OCI-M2 (cell line): Measurements from ENCODE around the gene ACOX3.
"Not testable (repeated sequence)": the region's sequence is repeated elsewhere in the genome, so short reads cannot be mapped to it uniquely, and the experiment has no call there.

Experiments used
- DNase-seq: peaks from one replicate; lab custom pipeline; 2025; ENCODE audit not compliant: unreplicated experiment; lab: John Stamatoyannopoulos, UW

Gene ACOX3

DNA sequence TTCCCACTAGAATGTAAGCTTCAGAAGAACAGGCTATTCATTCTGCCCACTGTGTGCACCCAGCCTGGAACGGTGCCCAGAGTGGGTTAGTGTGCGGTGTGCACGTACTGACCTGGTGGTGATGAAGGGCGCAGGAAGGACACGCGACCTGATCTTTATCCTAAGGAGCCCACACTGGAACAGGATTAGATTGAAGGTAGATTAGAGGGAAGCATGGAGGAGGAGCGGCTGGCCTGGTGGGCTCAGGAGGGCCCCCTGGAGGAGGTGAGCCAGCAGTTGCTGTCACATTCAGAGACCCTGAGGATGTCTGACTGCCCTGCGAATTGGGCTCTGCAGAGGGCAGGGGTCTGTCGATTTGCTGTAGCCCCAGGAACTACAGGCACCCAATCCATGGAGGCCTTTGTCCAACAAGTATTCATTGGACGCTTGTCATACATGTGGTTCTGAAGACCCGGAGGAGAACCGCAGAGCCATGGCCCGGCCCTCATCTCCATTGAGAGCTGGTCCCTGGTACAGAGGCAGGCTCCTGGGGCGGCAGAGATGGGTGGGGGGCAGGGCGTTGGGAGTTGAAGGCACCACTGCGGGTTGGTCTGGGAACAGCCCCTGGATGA lies 97.8 kb downstream of the ACOX3 start:
- DNase-seq = no peak

- no peak for DNase-seq
These were observed 98.8 kb downstream of the ACOX3 start for GRCh38 chr4:8341691-8342090.

- not testable (repeated sequence) for DNase-seq
These were observed 99.2 kb downstream of the ACOX3 start for GRCh38 chr4:8341281-8341680.

GRCh38 chr4:8340781-8341241 lies 99.7 kb downstream of the ACOX3 start:
- DNase-seq = no peak

DNA sequence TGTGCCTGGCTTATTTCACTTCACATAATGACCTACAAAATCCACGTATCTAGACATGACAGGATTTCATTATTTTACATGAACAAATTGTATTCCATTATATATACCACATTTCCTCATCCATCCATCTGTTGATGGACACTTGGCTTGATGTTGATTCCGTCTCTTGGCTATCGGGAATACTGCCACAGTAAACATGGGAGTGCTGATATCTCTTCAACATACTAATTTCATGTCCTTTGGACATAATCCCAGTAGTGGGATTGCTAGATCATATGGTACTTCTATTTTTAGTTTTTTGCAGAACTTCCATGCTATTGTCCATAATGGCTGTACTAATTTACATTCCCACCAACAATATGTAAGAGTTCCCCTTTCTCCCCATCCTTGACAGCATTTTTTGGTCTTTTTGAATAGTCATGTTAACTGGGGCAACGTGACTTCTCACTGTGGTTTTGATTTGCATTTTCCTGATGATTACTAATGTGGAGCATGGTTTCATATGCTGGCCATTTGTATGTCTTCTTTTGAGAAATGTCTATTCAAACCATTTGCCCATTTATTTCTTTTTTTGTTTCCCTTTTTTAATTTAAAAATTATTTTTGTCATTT lies 102.1 kb downstream of the ACOX3 start:
- no peak for DNase-seq

GRCh38 chr4:8336412-8337075 lies 104.0 kb downstream of the ACOX3 start:
- DNase-seq = peak; percentile 36

DNA sequence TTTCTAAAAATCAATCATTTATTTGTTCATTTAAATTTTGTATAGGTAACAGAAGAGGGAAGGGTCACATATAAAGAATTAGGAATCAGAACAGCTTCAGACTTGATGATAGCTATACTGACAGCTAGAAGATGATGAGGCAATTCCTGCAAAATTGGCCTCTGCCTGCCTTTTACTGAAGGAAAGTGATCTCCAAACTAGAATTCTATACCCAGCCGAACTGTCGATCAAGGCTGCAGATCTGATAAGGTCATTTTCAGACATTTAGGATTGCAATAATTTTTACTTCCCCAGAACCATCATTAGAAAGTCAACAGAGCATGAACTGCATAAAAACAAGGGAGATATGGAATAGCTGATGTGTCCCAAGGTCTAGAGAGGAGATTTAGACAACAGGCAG lies 104.7 kb downstream of the ACOX3 start:
- DNase-seq = no peak

DNA sequence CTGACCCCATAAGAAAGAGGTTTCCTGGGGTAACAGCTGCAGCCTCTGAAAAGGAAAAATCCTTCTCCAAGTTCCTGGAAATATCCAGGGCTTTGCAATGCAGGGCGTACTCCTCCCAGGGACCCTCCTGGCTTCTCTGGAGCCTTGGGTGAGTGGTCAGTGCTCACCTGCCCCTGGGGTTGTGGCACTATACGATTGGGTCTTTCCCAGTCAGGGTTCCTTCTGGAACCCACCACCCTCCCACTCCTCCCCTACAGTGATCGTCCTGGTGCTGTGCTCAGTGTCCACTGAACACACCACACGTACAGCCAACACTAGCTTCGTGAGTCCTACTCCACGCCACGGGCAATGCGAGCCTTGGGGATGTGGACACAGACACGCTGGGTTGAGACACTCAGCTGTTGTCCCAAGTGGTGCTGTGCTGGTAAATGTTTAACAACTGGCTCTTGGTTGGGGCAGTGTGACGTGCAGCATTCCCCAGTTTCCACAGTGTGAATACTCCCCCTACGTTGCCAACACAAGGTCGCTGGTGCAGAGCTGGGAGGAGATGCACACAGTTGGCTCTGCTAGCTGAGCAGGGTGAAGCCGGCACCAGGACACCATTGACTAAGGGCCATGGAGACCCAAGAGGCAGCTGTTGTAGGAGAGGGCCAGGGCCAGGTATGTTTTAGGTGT lies 105.6 kb downstream of the ACOX3 start:
- DNase-seq = no peak

- no peak for DNase-seq
These were observed 106.6 kb downstream of the ACOX3 start for GRCh38 chr4:8333726-8334460.

- DNase-seq = no peak
These were observed 107.6 kb downstream of the ACOX3 start for GRCh38 chr4:8332891-8333331.

DNA sequence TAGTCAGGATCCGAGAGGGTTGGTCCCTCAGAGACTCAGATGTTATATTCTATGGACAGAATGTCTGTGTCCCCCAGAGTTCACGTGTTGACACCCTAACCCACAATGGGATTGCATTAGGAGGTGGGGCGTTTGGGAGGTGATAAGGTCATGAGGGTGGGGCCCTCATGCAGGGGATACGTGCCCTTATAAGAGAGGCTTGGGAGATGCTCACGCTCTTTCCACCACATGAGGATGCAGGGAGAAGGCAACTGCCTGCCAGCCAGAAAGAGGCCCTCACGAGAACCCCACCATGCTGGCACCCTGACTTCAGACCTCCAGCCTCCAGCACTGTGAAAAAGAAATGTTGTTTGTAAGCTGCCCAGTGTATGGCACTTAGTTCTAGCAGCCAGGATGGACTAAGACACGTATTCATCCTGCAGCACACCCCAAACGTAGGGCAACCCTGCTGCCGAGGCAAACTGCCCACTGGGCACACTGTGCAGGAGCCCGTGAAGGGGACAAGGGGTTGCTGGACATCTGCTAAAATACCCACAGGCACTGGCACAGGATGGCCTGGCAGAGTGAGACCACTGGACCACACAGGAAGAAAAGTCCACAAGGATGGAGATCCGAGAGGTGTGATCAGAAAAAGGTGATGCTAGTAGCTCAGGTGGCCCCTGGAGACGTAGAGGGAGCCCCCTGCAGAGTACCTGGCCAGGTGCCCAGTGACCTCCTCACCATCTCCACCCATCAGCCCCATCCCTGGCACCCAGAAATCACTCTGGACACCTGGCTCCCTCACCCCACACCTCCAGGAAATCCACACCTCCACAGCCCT lies 108.3 kb downstream of the ACOX3 start:
- DNase-seq = no peak

DNA sequence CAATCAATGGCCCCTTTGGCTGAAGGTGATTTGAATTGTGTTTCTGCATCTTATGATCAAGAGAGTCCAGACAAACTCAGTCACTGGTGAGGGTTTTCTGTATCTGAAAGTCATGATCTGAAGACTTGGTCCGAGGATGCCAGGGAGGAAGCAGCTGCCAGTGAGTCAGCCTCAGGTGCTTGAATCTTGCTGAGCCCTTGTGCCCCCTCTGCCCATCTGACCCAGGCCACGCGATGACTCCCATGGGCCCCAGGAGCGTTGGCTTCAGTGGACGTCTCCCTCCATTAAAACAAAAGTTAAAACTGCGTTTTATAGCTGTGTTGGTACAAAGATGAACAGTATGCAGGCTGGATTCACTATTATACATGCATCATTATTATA lies 109.0 kb downstream of the ACOX3 start:
- DNase-seq = no peak

DNA sequence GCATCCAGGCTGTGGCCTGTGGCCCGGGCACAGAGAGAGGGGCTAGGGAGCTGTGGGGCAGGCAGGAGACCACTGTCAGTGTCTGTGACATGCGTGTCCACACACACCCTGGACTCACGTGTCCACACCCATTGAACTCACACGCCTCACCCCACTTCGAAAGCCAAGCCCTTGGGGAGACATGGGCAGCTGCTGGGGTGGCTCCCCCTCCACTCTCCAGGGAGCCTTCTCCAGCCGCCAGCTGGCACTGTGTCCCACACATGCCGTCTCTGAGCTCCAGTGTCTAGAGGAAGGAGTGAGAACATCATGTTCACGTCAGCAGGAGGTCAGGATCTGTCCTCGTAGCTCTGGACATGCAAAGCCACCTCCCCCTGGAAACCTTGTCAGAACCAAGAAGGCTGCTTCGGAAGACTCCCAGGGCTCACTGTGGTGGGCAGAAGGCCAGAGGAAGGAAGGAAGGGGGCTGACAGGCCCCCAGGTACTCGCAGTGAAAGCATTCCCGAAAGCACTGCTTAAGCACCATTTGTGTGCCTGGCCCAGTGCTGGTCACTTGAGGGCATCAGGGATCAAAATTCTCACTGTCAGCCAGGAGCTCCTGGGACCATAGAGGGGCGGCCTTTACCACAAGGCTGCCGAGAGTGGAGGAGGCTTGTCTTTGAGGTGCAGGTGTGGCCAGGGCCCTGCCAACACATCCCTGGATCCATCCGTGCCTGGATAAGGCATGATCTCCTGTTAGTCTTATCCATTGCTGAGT lies 109.5 kb downstream of the ACOX3 start:
- no peak for DNase-seq

DNA sequence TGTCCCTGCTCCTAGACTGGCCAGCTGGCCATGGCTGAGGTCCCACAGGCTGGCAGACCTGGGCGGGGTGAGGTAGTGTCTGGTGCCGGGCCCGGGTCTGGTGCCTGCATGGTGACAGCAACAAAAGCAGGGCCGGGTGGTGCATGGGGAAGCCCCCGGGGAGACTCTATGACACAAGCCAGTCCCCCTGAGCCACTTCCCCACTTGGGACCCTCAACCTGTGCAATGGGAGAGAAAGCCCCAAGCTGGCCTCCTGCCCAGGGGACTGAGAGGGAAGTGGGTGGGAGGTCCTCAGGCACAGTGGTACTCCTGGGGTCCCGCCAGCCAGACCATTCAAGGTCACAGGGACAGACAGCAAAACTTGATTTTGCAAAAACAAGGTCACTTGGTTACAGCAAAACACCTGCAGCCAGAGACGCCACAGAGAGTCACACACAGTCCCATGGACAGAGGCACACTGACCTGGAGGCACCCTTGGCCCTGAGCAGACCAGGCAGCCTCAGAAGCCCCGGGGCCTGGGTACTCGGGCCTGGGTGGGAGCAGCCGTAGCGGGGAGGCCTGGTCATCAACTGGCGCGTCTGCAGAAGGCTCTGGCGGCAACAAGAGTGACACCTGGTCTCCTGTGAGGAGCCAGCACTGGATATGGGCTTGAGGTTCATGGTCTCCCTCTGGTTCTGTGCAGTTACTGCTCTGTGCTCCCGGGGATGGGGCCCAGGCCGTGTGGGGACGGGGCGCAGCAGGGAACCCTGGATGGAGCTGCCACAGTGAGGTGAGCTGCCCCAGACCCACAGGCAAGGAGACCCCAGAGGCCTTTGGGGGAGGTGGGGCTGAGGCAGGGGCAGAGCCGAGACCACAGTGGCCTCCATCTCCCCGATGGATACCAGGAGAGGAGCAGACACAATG lies 110.4 kb downstream of the ACOX3 start:
- DNase-seq = no peak

DNA sequence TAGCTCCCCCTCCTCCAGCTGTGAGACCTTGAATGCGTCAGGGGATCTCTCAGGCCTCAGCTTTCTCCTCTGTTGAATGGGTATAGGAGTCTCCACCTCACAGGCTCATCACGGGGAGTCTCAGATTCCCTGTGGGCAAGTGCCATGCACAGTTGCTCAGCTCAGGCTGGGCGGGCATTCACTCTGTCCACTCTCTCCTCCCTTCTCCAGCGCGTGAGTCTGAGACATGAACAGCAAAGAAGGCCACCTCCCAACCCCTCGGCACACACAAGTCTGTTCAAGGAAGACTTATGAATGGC lies 111.0 kb downstream of the ACOX3 start:
- no peak for DNase-seq

DNA sequence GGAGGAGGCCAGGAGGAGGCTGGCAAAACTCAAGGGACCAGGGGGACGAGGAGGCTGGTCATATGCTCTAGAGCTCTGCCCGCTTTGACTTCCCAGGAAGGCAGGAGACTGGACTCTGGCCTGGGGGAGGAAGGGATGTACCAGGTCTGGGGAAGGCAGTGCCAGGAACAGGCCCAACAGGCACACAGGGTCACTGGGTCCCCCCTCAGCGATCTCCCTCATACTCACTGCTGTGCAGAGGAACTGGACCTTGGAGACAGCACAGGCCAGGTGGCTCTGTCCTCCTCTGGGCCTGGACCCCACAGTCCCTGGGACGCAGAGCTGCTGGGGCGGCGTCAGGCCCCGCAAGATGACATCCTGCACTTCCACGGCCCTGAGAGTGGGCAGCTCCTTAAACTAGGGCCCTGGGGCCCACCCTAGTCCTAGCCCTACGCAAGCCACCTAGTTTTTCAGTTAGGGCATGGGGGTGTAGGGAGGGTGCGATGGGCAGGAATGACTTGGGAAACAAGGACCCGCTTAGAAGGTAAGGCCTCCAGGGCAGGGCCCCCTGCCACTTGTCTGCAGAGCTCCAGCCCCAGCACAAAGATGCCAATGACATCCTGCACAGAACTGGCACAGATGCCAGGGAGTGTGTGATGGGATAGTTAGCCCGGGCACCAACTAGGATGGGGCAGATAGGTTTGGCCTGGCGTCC lies 111.5 kb downstream of the ACOX3 start:
- DNase-seq = no peak

- DNase-seq = no peak
These were observed 112.1 kb downstream of the ACOX3 start for GRCh38 chr4:8328456-8328855.

- DNase-seq = no peak
These were observed 114.3 kb downstream of the ACOX3 start for GRCh38 chr4:8326206-8326605.
